ENCODE data around the gene UBE2H.
"Not testable (repeated sequence)": the region's sequence is repeated elsewhere in the genome, so short reads cannot be mapped to it uniquely, and the experiment has no call there.

Gene UBE2H

DNA sequence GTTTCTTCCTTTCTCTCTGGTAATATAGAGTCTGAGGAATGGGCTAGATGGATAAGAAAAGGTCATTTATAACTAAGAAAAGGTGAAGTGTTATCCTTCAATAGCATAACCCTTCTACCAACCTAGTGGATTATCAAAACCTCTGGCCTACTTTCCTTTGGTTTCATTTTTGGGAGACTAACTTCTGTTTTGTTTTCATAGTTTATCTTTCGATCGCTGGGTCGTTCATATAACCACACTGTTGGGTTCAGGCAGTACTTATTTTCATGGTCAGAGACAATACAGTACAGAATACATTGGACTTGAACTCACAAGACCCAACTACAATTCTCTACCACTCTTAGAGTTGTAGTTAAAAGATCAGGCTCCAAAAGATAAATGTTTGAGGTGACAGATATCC lies 86.5 kb downstream of the UBE2H start:
- DNase-seq, result no peak

DNA sequence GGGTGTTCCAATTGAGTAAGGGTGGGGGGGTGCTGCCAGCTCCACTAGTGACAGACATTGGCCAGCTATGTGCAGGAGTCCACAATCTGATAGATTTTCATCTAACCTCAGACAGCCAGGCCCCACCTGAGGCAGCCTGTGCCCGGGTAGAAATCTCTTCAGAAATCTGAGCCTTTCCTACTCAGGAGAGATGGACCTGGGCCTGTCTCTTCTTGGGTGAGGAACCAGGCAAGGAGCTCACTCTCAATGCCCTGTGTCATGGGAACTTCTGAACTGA lies 86.9 kb downstream of the UBE2H start:
- DNase-seq, result no peak

DNA sequence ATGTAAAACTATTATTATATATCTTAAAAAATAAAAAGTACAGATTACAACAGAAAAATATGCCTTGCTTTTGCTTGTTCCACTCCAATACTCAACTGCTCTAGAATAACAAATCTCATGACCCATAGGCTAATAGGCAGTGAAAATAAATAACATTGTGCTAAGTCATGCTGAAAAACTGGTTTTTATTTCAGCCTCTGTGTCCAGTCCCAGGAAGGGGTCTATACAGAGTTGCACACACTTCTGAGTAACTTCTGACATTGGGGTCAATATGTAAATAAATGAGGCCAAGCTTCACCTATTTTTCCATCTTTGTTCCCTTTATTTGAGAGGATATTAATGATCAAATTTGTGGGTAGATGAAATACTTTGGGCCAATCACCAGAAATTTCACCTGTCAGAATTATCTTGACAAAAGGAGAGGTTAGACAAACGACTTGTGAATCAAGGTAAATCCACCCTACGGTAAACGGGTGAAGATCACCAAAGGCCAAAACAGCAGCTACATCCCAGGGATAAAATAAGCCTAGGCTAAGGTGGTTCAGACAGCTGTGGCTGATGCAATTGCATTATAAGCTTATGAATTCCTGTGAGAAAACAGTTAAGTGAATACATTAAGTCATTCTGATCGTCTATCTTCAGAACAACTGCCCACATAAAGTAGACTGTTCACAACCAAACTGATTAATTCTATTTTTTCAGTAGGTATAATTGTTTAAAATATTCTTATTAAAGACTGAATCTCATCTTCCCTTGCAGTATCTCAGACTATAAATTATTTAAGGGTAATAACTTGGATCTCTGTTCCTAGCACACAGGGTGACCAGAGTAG lies 87.5 kb downstream of the UBE2H start:
- DNase-seq, result no peak

DNA sequence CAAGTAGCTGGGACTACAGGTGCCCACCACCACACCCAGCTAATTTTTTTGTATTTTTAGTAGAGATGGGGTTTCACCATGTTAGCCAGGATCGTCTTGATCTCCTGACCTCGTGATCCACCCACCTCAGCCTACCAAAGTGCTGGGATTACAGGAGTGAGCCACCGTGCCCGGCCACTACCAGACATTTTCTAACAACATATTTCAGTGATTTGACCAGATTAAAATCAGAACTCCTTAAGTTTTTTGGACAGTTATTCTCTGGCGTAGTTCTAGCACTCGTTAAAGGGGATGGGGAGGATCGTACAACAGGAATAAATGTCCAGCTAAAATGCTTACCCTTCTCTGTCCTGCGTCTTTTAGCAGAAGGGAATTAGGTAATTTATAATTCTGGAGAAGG lies 88.1 kb downstream of the UBE2H start:
- not testable (repeated sequence) for DNase-seq

DNA sequence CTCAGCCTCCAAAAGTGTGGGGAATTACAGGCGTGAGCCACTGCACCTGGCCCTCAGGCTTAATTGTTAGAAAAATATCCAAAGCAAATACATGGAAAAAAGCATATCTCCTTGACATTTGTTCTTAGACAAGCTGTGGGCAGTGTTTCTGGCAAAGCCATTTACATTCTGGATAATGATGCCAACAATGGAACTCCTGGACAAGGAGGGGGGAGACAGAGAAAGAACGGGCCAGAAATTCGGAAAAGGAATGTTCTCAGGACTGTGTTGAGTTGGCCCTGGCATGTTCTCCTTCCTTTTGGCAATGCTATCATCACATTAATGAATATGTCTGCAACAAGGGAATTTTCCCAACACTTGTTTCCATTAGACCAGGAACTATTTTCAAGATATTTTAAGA lies 88.7 kb downstream of the UBE2H start:
- no peak for DNase-seq

DNA sequence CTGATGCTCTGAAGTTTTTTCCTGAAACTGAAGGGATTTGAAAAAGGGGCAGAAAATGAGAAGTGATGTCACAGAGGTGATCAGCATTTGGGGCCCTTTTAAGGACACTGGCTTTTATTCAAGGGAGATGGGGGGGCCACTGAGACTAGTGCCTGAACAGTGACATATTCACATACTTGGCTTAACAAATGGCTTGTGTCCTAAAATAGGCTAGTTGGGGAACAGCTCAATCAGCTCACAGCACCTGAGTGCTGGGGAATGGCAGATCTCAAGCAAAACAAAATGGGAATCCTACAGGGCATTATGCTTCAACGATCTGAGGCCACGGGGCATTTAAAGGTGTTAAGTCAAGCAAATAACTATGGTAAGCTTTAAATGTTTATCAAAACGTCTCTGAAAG lies 90.1 kb downstream of the UBE2H start:
- no peak for DNase-seq

DNA sequence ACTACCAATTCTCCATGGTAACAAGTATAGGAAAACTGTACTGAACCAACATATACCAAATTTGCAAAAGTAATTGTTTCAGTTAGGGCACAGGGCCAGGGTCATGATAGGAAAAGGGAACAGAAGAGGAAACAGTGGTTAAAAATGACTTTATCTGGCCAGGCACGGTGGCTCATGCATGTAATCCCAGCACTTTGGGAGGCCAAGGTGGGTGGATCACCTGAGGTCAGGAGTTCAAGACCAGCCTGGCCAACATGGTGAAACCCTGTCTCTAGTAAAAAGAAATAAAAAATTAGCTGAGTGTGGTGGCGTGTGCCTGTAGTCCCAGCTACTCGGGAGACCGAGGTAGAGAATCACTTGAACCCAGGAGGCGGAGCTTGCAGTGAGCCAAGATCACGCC lies 92.0 kb downstream of the UBE2H start:
- DNase-seq, result not testable (repeated sequence)

DNA sequence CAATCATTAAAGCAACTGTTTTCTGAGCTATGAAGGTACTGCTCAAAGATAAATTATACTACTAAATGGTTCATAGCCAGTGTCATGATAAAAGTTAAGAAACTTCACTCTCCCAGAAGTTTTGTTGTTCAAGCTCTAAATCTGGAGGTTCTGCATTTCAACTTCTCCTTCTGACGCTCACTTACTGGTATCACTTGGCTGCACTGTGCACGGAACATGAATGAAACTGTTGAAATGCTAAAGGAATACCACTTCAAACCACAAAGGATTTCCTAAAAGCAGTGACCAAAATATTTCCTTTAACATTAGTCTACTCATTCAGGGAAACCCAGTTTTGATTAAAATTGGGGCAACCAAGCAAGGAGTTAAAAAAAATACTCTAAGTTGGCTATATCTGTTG lies 93.6 kb downstream of the UBE2H start:
- no peak for DNase-seq

DNA sequence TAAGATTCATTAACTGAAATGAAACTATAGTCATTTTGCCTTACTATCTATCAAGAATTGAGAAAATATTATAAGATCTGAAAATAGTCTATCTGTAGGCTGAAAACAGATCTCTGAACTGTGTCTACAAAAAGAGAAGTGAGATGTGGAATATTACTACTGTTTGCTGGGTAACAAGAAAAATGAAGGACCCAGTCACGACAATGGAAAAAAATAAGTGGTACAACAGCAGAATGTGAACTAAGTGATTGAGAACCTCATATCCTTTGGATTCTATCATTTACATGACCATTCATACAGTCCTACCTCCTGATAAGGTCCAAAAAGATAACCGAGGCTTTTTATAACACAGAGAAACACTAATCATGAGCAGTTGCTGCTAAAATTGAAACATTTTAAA lies 94.3 kb downstream of the UBE2H start:
- no peak for DNase-seq

DNA sequence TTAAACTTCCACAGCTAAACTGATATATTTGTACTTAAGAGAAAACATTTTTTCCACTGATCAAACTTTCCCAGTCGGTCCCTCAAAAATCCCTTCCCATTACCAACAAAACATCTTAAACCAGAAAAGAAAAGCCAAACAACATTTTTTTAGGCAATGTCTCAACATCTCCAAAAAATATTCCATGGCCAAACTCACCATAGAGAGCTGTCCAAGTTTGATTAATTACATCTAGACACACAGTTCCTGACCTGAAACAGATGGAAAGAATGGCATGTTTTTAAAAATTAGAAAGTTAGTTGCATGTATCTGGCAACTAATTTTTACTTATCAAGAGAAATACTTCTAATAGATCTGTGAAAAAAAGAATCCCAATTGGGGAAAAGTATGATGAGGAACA lies 95.4 kb downstream of the UBE2H start:
- DNase-seq, result no peak

DNA sequence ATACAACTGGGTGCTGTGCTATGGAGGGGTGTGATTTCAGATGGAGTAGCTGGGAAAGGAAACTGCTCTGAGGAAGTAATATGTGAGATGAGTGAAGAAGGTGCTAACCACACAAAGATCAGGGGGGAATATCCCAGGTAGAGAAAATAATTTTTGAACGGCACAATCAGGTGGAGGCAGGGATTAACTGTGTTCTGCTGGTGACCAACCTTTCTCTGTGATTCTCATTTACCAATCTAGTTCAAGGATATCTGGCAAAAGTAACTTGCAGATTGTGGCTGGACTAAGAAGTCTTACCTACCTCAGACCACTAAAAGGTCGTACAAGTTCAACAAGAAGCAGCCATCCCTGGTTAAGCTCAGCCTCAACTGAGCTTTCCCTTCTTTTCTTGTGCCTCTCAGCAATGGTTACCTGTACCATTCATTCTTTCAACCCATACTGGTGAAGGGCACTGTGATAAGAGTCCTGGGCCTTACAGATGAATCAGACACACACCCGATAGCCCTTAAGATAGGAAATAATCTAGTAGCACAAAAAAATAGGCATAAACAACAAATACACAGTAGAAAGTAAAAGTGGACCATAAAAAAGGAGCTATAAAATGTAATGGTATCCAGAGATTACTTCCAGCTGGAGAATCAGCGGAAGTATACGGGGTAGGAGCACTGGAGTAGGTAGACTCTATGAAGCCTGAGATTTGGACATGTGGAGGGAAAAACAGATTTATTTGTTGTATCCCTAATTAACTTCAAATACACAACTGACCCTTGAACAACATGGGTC lies 96.6 kb downstream of the UBE2H start:
- no peak for DNase-seq

DNA sequence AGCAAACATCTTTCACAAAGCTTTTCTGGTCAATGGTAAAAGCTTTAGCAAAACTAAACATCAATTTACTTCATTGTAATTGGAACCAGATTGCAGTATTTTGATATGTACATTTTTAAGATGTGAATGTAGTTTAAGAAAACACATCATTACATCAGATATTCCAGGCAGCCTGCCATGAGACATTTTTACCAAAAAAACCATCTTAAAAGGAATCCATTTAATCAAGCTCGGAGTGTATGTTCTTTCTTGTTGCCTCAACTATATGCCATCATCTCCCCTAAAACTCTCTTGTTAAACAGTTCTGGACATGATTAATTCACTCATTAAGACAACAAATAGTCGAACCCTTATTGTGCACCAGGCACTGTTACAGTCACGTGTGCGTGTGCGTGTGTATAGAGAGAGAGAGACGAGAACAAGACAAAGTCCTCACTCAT lies 97.5 kb downstream of the UBE2H start:
- no peak for DNase-seq

DNA sequence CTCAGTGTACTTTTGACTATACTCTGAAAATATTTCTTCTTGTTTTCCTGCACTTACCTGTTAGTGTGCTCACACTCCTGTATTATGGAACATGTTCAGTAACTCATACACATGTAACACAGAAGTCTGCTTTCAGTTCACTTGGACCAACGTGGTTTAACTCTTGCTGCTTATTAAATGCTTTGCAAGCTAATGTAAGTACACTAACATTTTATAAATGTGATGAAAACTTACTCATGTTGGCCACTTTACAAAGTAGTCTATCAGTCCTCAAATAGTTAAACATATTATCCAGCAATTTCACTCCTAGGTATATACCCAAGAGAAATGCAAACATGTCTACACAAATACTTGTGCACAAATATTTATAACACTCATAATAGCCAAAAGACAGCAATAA lies 98.4 kb downstream of the UBE2H start:
- DNase-seq, result no peak

DNA sequence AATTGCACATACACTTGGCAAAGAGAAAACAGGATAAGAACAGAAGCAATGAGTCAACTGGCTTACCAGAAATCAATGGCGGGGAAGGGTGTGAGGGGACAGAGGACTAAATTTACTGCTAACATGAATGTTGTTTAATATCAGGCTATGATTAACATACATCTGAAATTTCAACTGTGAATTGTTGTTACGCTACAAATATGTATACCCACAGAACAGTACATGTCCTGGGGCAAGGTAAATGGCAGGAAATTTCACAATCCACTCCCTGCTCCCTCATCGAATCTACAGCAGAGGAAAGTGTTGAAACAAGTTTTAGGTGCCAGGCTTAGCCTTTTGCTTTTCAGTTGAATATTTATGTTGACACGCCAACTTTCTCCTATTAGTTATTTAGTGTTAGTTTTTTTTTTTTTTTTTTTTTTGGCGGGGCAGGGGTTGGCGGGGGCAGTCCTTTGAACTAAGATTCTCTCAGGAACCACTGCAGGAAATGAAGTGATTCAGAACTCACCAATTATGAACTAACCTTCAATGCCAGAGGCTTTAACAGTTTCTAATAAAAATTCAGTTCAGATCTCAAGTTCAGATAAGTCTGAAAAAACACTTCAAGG lies 99.0 kb downstream of the UBE2H start:
- no peak for DNase-seq

DNA sequence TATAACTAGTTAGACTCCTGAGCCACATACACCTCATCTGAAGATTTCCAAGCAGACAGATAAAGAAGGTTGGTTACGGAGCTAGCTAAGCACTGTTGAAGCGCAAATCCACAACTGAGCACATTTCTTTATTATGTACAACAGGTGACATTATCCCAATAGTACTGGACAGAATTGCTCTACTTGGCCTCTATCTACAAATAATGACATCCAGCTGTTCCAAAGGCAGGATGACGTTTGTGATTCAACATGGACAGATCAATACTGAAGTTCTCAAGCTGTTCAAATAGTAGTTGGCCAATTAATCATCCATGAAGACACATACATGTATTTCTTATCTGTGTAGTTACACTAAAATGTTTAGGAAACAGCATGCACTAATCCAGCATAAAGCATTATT lies 101.0 kb downstream of the UBE2H start:
- DNase-seq, result no peak

DNA sequence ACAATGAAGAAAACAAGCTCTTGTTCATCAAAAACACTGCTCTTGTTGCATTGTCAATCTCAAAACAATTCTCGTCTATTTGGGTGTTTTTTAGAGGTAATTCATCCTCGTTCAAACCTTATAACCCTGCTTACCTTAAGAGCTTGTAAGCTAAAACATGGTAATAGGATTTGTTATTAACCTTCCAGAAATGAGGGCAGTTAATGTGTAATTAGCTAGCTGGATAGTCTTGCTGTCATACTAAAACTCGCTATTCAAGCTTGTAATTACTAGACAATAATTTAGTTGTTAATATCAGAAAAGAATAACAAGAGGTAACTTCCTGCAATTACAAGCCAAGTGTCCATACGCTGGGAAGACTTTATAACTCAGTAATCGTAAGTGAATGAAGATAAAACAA lies 101.6 kb downstream of the UBE2H start:
- DNase-seq, result no peak

DNA sequence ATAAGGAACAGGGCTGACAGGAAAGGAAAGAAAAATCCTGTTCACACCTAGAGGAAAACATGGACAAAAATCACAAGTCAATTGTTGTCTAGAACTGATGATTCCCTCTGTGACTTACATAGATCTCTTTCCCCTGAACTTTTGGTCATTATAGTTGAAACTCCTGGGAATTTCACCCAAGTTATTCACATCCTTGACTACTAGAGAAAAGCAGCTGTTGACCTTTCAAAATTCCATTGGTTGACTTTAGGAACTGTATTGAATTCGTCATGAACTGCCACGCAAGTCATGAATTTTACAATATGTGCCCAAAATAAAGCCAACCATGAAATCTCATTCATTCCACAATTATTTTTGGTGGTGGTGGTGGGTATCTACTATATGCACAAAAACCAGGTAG lies 104.3 kb downstream of the UBE2H start:
- DNase-seq, result no peak

DNA sequence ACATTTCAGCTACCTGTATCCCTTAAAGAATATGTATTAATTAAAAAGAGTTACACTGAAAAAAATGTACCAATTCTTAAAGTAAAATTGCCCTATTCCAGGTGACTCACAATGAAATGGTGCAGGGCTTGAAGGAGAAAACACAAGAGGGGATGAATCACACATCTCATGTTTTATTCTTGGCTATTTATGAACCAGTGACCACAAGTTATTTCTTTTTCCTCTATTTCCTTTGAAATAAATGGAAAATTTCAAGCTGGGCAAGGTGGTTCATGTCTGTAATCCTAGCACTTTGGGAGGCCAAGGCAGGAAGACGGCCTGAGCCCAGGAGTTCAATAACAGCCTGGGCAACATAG lies 106.8 kb downstream of the UBE2H start:
- no peak for DNase-seq

DNA sequence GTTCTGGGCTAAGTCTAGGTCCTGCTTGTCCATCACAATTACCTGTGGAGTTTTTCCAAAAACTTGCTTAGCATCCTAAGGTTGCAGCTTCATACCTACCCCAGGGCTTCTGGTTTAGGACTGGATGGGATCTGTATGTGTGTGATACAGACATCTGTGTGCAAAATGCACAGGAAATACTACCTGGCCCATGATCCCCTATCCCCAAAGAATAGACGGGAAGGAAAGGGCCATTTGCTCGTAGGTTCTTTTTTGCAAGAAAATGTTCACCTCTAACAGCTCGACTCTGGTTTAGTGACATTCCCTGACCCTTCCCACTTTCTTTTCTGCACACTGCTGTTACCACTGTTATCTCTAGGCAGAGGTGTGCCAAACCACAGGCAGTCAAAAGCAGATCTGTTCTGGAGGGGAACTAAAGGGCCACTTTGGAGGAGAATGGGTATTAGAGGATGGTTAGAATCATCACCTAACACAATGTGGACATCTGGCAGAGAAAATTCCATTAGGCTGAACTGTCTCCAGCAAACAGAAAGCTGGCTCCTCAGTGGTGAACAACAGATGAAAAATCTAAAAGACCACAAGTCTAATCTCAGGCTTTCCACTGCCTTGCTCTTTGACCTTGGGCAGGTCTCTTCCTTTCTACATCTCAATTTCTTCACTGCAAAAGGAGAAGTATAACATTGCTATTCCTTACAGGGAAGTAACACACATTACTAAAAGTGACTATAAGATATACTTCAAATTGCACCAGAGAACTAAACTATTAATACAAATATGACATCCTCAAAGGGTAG lies 107.4 kb downstream of the UBE2H start:
- DNase-seq, result no peak

DNA sequence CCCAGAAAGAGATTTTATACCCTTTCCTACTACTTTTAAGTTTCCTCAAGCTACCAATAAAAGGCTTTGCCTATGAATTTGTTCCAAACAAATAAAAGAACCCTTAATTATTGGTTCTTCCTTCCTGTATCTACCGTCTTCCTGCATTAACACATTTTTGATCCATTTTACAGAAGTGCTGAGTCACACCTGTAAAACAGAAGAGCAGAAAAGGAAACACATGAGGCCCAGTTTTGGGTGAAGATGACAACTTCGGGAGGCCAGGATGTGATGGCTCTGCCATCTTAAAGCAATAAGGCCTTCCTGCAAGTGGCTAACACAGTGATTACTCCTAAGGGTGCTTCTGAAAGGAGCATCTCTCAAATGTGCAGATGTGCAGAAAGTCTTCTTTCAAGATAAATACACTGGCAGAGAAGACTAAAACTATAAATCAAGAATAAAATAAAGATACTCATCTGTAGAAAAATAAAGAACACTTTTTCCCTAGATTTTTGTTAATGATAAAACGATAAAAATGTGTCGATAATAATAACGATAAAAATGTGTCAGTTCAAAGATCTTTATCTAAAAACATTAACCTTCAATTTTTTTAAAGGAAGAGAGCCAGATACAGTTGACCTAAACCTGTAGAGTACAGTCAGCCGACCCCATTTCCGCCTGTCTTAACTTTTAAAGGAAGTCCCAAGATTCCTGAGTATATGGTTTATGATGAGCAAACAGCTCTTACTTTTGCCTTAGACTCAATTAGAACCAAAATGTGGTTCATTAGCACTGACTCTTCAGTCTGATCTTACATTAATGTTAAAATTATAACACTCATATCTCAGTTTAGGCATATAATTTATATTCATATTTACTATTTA lies 108.6 kb downstream of the UBE2H start:
- no peak for DNase-seq

DNA sequence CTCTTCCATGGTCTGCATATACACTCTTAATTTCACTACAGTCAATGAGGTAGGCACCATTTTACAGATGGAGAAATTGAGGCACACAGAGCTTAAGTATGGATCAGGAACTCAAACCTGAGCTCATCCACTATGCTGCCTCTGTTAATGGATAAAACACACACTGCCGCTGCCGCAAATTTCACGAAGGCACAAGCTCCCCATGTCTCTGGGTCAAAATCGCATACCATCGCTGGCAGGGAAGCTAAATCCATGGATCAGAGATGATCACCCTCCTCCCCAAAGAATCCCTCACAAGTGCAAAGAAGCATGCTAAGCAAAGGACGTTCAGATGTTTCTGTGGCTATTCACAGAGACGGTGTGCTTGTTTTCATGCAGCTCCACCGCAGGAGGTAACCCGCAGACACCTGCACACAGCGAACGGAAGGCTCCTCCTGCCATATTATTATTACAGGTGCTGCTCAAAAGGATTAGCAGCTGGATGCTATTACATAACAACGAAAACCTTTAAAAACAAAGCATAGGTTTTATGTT lies 109.3 kb downstream of the UBE2H start:
- no peak for DNase-seq

DNA sequence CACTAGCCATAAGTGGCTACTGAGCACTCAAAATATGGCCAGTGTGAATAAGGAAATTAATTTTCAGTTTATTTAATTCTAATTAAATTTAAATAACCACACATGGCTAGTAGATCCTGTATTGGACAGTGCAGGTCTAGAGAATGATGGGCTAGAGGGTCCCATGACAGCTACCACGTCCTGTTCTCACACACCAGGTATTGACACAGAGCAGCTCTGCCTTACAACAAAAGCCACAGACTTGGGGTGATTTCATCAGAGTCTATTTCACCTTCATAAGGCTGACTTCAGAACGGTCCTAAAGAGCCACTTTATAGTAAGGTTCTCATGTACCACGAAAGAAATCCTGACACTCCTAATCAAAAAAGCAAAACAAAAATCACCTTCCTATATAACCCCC lies 111.3 kb downstream of the UBE2H start:
- no peak for DNase-seq
